HG03025 (cell line): ENCODE data around the gene KRTAP4-1.
"Not testable (repeated sequence)": the region's sequence is repeated elsewhere in the genome, so short reads cannot be mapped to it uniquely, and the experiment has no call there.

Experiments
- ATAC-seq: cut with Tn5 transposase; IDR thresholded peaks from one replicate; pipeline ENCODE4 v1.9.1; 2021; ENCODE audit warnings: mild to moderate bottlenecking, moderate library complexity; ENCODE audit not compliant: unreplicated experiment, low FRiP score

The KRTAP4-1 gene

GRCh38 chr17:41184480-41184961, at the start of gene KRTAP4-1:
TSS of gene KRTAP4-1 (minus strand) at chr17:41184911. CDS start at chr17:41184854, 57 bp downstream.
- no peak for ATAC-seq

GRCh38 chr17:41232399-41233105, 47.8 kb upstream of the KRTAP4-1 start, which contains the start of gene KRTAP9-3:
TSS of gene KRTAP9-3 (plus strand) at chr17:41232449. CDS start at chr17:41232502, 53 bp downstream.
- not testable (repeated sequence) for ATAC-seq

- ATAC-seq, result no peak
Observed at GRCh38 chr17:41231731-41232130, 47.0 kb upstream of the KRTAP4-1 start.

GRCh38 chr17:41230094-41230493, 45.4 kb upstream of the KRTAP4-1 start:
- ATAC-seq, result no peak

- ATAC-seq, result not testable (repeated sequence)
Observed at GRCh38 chr17:41226598-41227095, 41.9 kb upstream of the KRTAP4-1 start, which contains the start of gene KRTAP9-2. TSS of gene KRTAP9-2 (plus strand) at chr17:41226648. CDS start at chr17:41226655, 7 bp downstream.

GRCh38 chr17:41226051-41226450, 41.3 kb upstream of the KRTAP4-1 start:
- ATAC-seq, result no peak

GRCh38 chr17:41223821-41224220, 39.1 kb upstream of the KRTAP4-1 start:
- no peak for ATAC-seq

- ATAC-seq, result no peak
Observed at GRCh38 chr17:41215681-41216080, 31.0 kb upstream of the KRTAP4-1 start.

GRCh38 chr17:41212524-41213169, 27.9 kb upstream of the KRTAP4-1 start:
- no peak for ATAC-seq

- no peak for ATAC-seq
Observed at GRCh38 chr17:41211845-41212466, 27.2 kb upstream of the KRTAP4-1 start.

- no peak for ATAC-seq
Observed at GRCh38 chr17:41199421-41200078, 14.8 kb upstream of the KRTAP4-1 start.

- ATAC-seq, result no peak
Observed at GRCh38 chr17:41196068-41196467, 11.4 kb upstream of the KRTAP4-1 start.

GRCh38 chr17:41190328-41190727, 5.6 kb upstream of the KRTAP4-1 start:
- ATAC-seq, result no peak

GRCh38 chr17:41189837-41190318, 5.2 kb upstream of the KRTAP4-1 start, which contains the start of gene KRTAP9-1:
TSS of gene KRTAP9-1 (plus strand) at chr17:41189887. CDS start at chr17:41189887, 0 bp downstream.
- not testable (repeated sequence) for ATAC-seq

GRCh38 chr17:41186872-41187271, 2.2 kb upstream of the KRTAP4-1 start:
- no peak for ATAC-seq

GRCh38 chr17:41185001-41185400, 290 bp upstream of the KRTAP4-1 start:
- ATAC-seq, result no peak

- no peak for ATAC-seq
Observed at GRCh38 chr17:41178843-41179616, 5.7 kb downstream of the KRTAP4-1 start.

GRCh38 chr17:41178341-41178740, 6.4 kb downstream of the KRTAP4-1 start:
- ATAC-seq, result no peak

GRCh38 chr17:41177727-41178271, 6.9 kb downstream of the KRTAP4-1 start, which contains the start of gene KRTAP4-2:
TSS of gene KRTAP4-2 (minus strand) at chr17:41178221. CDS start at chr17:41178164, 57 bp downstream.
- no peak for ATAC-seq
